Sigmoid colon (tissue), 3 donors: ENCODE data around the gene NDST1.

Source experiments
- CTCF ChIP-seq, 4 experiments: fragments of 450-650 bp in 3 of 4; fragments of 200-600 bp in 1 of 4; IDR thresholded peaks; one replicate each; pipeline ENCODE4 v1.5.1; 2016 to 2019; ENCODE audit warnings: antibody characterized with exemption in 4 of 4, mild to moderate bottlenecking in 3 of 4, moderate library complexity in 2 of 4
- POLR2A ChIP-seq, 2 donors: fragments of 450-650 bp; IDR thresholded peaks; one replicate each; pipeline ENCODE4 v1.6.1; 2016; ENCODE audit warnings: antibody characterized with exemption in 2 of 2, mild to moderate bottlenecking in 2 of 2, moderate library complexity in 2 of 2

GRCh38 chr5:150517272-150518152 lies 9.6 kb downstream of the NDST1 start:
- TF ChIP-seq POLR2A (IDR thresholded peaks at IDR 0.05) (no peak), CTCF (IDR thresholded peaks at IDR 0.05) (no peak)
